Measurements from ENCODE around the gene ECHDC3. TPM values are rescaled to one million over a fixed set of nuclear protein-coding genes. Genes with fewer than 3 reads are reported as not detected.

The ECHDC3 gene
- total and polyA plus RNA-seq, 2 of the 13 experiments (the other 11 are each of a cell fraction or from before 2014, with no cell fraction given) = not detected

GRCh38 chr10:11757454-11757820, 15.3 kb downstream of the ECHDC3 start (continued):
- TF ChIP-seq KAT7 (CRISPR knock-in tag; IDR thresholded peaks at IDR 0.05; ENCODE audit: borderline replicate concordance) (no peak), ATAD3A (CRISPR knock-in tag; IDR thresholded peaks at IDR 0.05) (no peak), ZNF670 (CRISPR knock-in tag; IDR thresholded peaks at IDR 0.05; ENCODE audit: borderline replicate concordance) (no peak), KLF9 (CRISPR knock-in tag; IDR thresholded peaks at IDR 0.05; ENCODE audit: low read depth) (no peak), POGK (CRISPR knock-in tag; conservative IDR thresholded peaks at IDR 0.05) (no peak), ZNF124 (CRISPR knock-in tag; IDR thresholded peaks at IDR 0.05) (no peak), ZNF367 (CRISPR knock-in tag; IDR thresholded peaks at IDR 0.05; ENCODE audit: borderline replicate concordance) (no peak), ISL2 (CRISPR knock-in tag; IDR thresholded peaks at IDR 0.05) (no peak; the same call in 1 of the 2 replicates), ZNF430 (CRISPR knock-in tag; IDR thresholded peaks at IDR 0.05) (no peak), ZNF772 (CRISPR knock-in tag; IDR thresholded peaks at IDR 0.05) (0 out of 2 replicates have a peak, but pooled peaks have one; percentile 27), ZNF354B (CRISPR knock-in tag; IDR thresholded peaks at IDR 0.05) (no peak), KLF16 (CRISPR knock-in tag; IDR thresholded peaks at IDR 0.05) (no peak), JDP2 (CRISPR knock-in tag; IDR thresholded peaks at IDR 0.05; ENCODE audit: borderline replicate concordance) (no peak), MEIS2 (CRISPR knock-in tag; IDR thresholded peaks at IDR 0.05) (no peak), HOXD1 (CRISPR knock-in tag; IDR thresholded peaks at IDR 0.05) (no peak), SMARCE1 (IDR thresholded peaks at IDR 0.05; ENCODE audit: borderline replicate concordance) (no peak), RARA (CRISPR knock-in tag; IDR thresholded peaks at IDR 0.05) (peak; percentile 83), ZFP36L1 (CRISPR knock-in tag; IDR thresholded peaks at IDR 0.05) (no peak), HNRNPUL1 (IDR thresholded peaks at IDR 0.05; ENCODE audit: low read depth, low read length) (no peak), SP4 (CRISPR knock-in tag; IDR thresholded peaks at IDR 0.05) (no peak), JARID2 (CRISPR knock-in tag; IDR thresholded peaks at IDR 0.05; ENCODE audit: insufficient replicate concordance) (no peak), KDM2A (CRISPR knock-in tag; IDR thresholded peaks at IDR 0.05; ENCODE audit: borderline replicate concordance, low read depth) (no peak), MAFG (CRISPR knock-in tag; IDR thresholded peaks at IDR 0.05) (no peak), BRCA1 (CRISPR knock-in tag; IDR thresholded peaks at IDR 0.05) (no peak), NFKB2 (CRISPR knock-in tag; IDR thresholded peaks at IDR 0.05; ENCODE audit: borderline replicate concordance) (no peak), BATF2 (CRISPR knock-in tag; IDR thresholded peaks at IDR 0.05) (no peak), NFRKB (IDR thresholded peaks at IDR 0.05) (no peak)
- TF ChIP-seq, protein P1, sequence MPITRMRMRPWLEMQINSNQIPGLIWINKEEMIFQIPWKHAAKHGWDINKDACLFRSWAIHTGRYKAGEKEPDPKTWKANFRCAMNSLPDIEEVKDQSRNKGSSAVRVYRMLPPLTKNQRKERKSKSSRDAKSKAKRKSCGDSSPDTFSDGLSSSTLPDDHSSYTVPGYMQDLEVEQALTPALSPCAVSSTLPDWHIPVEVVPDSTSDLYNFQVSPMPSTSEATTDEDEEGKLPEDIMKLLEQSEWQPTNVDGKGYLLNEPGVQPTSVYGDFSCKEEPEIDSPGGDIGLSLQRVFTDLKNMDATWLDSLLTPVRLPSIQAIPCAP (CRISPR knock-in tag; IDR thresholded peaks at IDR 0.05; ENCODE audit: low read depth) = no peak
- TF ChIP-seq, protein P2, sequence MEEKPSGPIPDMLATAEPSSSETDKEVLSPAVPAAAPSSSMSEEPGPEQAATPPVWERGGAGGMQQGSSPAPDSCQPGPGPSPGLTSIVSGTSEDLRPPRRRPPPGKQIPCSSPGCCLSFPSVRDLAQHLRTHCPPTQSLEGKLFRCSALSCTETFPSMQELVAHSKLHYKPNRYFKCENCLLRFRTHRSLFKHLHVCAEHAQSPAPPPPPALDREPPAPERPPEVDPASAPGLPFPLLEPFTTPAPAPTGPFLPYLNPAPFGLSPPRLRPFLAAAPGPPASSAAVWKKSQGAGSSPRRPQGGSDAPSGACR (CRISPR knock-in tag; IDR thresholded peaks at IDR 0.05) = peak; percentile 72

Measured in HepG2 (cell line).